Smooth muscle cell (in vitro differentiated cells): ENCODE data around the gene FYCO1. TPM values are rescaled to one million over a fixed set of nuclear protein-coding genes. Genes with fewer than 3 reads are reported as not detected.

Experiments
- DNase-seq: peaks from one replicate; lab custom pipeline; 2025; ENCODE audit not compliant: unreplicated experiment; lab: John Stamatoyannopoulos, UW
- H2AFZ ChIP-seq: fragments of 200-600 bp; sonication (generic); 2 replicates; pipeline ENCODE4 v1.6.0; 2016; ENCODE audit warnings: antibody characterized with exemption, low read depth, mild to moderate bottlenecking
- H3F3A ChIP-seq: fragments of 200-600 bp; sonication (generic); 2 replicates; pipeline ENCODE4 v1.6.0; 2017; ENCODE audit warnings: antibody characterized with exemption, low read depth
- H3K27ac ChIP-seq: fragments of 200-600 bp; sonication (generic); 2 replicates; pipeline ENCODE4 v1.5.1; 2016; ENCODE audit warnings: low read depth, mild to moderate bottlenecking
- H3K27me3 ChIP-seq: fragments of 200-600 bp; sonication (generic); 2 replicates; pipeline ENCODE4 v1.6.1; 2016; ENCODE audit warnings: low read depth, mild to moderate bottlenecking
- H3K36me3 ChIP-seq: fragments of 200-600 bp; sonication (generic); 2 replicates; pipeline ENCODE4 v1.5.1; 2016; ENCODE audit warnings: low read depth
- H3K4me1 ChIP-seq: fragments of 200-600 bp; sonication (generic); 2 replicates; pipeline ENCODE4 v1.5.1; 2016; ENCODE audit warnings: low read depth
- H3K4me2 ChIP-seq: fragments of 200-600 bp; sonication (generic); 2 replicates; pipeline ENCODE4 v1.6.0; 2016; ENCODE audit warnings: mild to moderate bottlenecking
- H3K4me3 ChIP-seq: fragments of 200-600 bp; sonication (generic); 2 replicates; pipeline ENCODE4 v1.5.1; 2016; ENCODE audit warnings: mild to moderate bottlenecking
- H3K79me2 ChIP-seq: fragments of 200-600 bp; sonication (generic); 2 replicates; pipeline ENCODE4 v1.6.0; 2016; ENCODE audit warnings: low read depth, mild to moderate bottlenecking
- H3K9ac ChIP-seq: fragments of 200-600 bp; sonication (generic); 2 replicates; pipeline ENCODE4 v1.6.0; 2016; ENCODE audit warnings: low read depth
- H3K9me3 ChIP-seq: fragments of 200-600 bp; sonication (generic); replicated peaks from 2 replicates; pipeline ENCODE4 v1.5.1; 2016; ENCODE audit warnings: low read depth
- H4K20me1 ChIP-seq: fragments of 200-600 bp; sonication (generic); 2 replicates; pipeline ENCODE4 v1.6.0; 2016; ENCODE audit warnings: low read depth
- CTCF ChIP-seq: fragments of 200-600 bp; sonication (generic); IDR thresholded peaks from 2 replicates; pipeline ENCODE4 v1.5.1; 2017; ENCODE audit warnings: borderline replicate concordance, mild to moderate bottlenecking, antibody characterized with exemption; ENCODE audit not compliant: insufficient read depth, poor library complexity, severe bottlenecking
- WGBS: methylation state at CpG from one replicate; pipeline ENCODE4 v1.1.7; 2016; ENCODE audit warnings: low lambda C conversion rate; 5-methylcytosine and 5-hydroxymethylcytosine counted together
- polyA plus RNA-seq: library from polyadenylated mRNA; unstranded; fragments of >200 nt; fragmentation: Nextera tagmentation; extraction: Ambion mirVana; gene quantifications from 2 replicates; pipeline ENCODE4 v1.2.1, GENCODE V29; 2016
- total RNA-seq: library from RNA; depleted of rRNA; stranded (reverse); fragments of >200 nt; gene quantifications from 2 replicates; pipeline ENCODE4 v1.2.3, GENCODE V29; 2014

FYCO1 gene
- total and polyA plus RNA-seq, 2 experiments from 2014 or later, result 7.4 to 20.9 TPM

- H3F3A ChIP-seq, result no peaks in the 10 kb centered on the region
- 94% methylated on average over 6 of the region's 6 CpGs for WGBS
- H2AFZ ChIP-seq, result no peak overlapping the region
- no peak overlapping the region for H3K4me3 ChIP-seq
- no peaks in the 10 kb centered on the region for H3K9me3 ChIP-seq
- DNase-seq, result no peak
- no peak overlapping the region for H3K27ac ChIP-seq
- TF ChIP-seq CTCF, result no peak
- H3K36me3 ChIP-seq, result no peaks in the 10 kb centered on the region
- no peaks in the 10 kb centered on the region for H3K27me3 ChIP-seq
- H4K20me1 ChIP-seq, result no peaks in the 10 kb centered on the region
- H3K4me1 ChIP-seq, result no peaks in the 10 kb centered on the region
- H3K4me2 ChIP-seq, result no peak overlapping the region
- no peak overlapping the region for H3K9ac ChIP-seq
- H3K79me2 ChIP-seq, result no peaks in the 10 kb centered on the region
Observed at GRCh38 chr3:45950686-45951600, 44.7 kb downstream of the FYCO1 start.

- no peaks in the 10 kb centered on the region for H3K9me3 ChIP-seq
- no peaks in the 10 kb centered on the region for H3K27me3 ChIP-seq
- H3K27ac ChIP-seq, result no peak overlapping the region
- no peaks in the 10 kb centered on the region for H3K4me1 ChIP-seq
- H3K4me3 ChIP-seq, result no peak overlapping the region
- H3K4me2 ChIP-seq, result no peak overlapping the region
- H3K79me2 ChIP-seq, result no peaks in the 10 kb centered on the region
- no peak overlapping the region for H3K9ac ChIP-seq
- no peaks in the 10 kb centered on the region for H4K20me1 ChIP-seq
- H3F3A ChIP-seq, result no peaks in the 10 kb centered on the region
- 100% methylated on average over 2 of the region's 2 CpGs for whole genome bisulfite sequencing
- no peak for DNase-seq
- H2AFZ ChIP-seq, result no peak overlapping the region
- H3K36me3 ChIP-seq, result no peaks in the 10 kb centered on the region
- no peak for TF ChIP-seq CTCF
Observed at GRCh38 chr3:45950131-45950530, 45.5 kb downstream of the FYCO1 start.

- no peaks in the 10 kb centered on the region for H4K20me1 ChIP-seq
- H3K4me2 ChIP-seq, result no peak overlapping the region
- H3K36me3 ChIP-seq, result no peaks in the 10 kb centered on the region
- H3K79me2 ChIP-seq, result no peaks in the 10 kb centered on the region
- H3F3A ChIP-seq, result no peaks in the 10 kb centered on the region
- TF ChIP-seq CTCF, result no peak
- no peaks in the 10 kb centered on the region for H3K9me3 ChIP-seq
- H3K27me3 ChIP-seq, result no peaks in the 10 kb centered on the region
- no peak overlapping the region for H2AFZ ChIP-seq
- H3K9ac ChIP-seq, result no peak overlapping the region
- WGBS, result 93% methylated on average over 4 of the region's 4 CpGs
- H3K4me3 ChIP-seq, result no peak overlapping the region
- no peak for DNase-seq
- H3K27ac ChIP-seq, result no peak overlapping the region
- H3K4me1 ChIP-seq, result no peaks in the 10 kb centered on the region
Observed at GRCh38 chr3:45949432-45949831, 46.2 kb downstream of the FYCO1 start.

- no peak overlapping the region for H3K27ac ChIP-seq
- no peaks in the 10 kb centered on the region for H3K79me2 ChIP-seq
- no peak for TF ChIP-seq CTCF
- WGBS, result 99% methylated on average over 6 of the region's 6 CpGs
- H3K4me3 ChIP-seq, result no peak overlapping the region
- DNase-seq, result no peak
- no peaks in the 10 kb centered on the region for H3K27me3 ChIP-seq
- no peaks in the 10 kb centered on the region for H3F3A ChIP-seq
- H3K9ac ChIP-seq, result no peak overlapping the region
- no peaks in the 10 kb centered on the region for H3K9me3 ChIP-seq
- no peak overlapping the region for H2AFZ ChIP-seq
- H4K20me1 ChIP-seq, result no peaks in the 10 kb centered on the region
- no peaks in the 10 kb centered on the region for H3K4me1 ChIP-seq
- H3K36me3 ChIP-seq, result no peaks in the 10 kb centered on the region
- H3K4me2 ChIP-seq, result no peak overlapping the region
Observed at GRCh38 chr3:45948881-45949280, 46.7 kb downstream of the FYCO1 start.
